Measurements from ENCODE around the gene TOP3B. TPM values are rescaled to one million over a fixed set of nuclear protein-coding genes. Genes with fewer than 3 reads are reported as not detected.
A peak's percentile ranks its signal among the peaks of the same experiment; 100 is the strongest.

The TOP3B gene
- polyA plus RNA-seq, 1 donor from 2014 or later = 33.7 TPM

- Histone ChIP-seq H4K20me1 (ENCODE audit: insufficient read depth) (no peaks in the 10 kb centered on the region), H3K4me3 (ENCODE audit: low read length) (no peak overlapping the region), H3K9me3 (ENCODE audit: low read length) (no peaks in the 10 kb centered on the region), H3K79me2 (replicated peaks; ENCODE audit: insufficient read depth, low read length) (no peaks in the 10 kb centered on the region), H2AFZ (ENCODE audit: low read depth, low read length) (no peak overlapping the region), H3K9me2 (ENCODE audit: insufficient read depth, low read length) (no peaks in the 10 kb centered on the region), H3K4me2 (ENCODE audit: low read length) (no peak overlapping the region), H3K9ac (ENCODE audit: low read length) (no peak overlapping the region), H3K27me3 (ENCODE audit: insufficient read depth, low read depth, low read length) (no peaks in the 10 kb centered on the region), H3K36me3 (ENCODE audit: insufficient read depth, low read length) (no peaks in the 10 kb centered on the region), H3F3A (ENCODE audit: insufficient read depth, low read length, poor library complexity, severe bottlenecking) (no peaks in the 10 kb centered on the region), H3K27ac (ENCODE audit: low read length) (no peak overlapping the region)
- TF ChIP-seq TAF1 (IDR thresholded peaks at IDR 0.05; ENCODE audit: low read depth) (no peak), SMC3 (conservative IDR thresholded peaks at IDR 0.05; ENCODE audit: poor library complexity) (peak; percentile 49), CTCF (IDR thresholded peaks at IDR 0.05; ENCODE audit: poor library complexity, severe bottlenecking) (peak; percentile 64), RAD21 (conservative IDR thresholded peaks at IDR 0.05) (peak; percentile 56)
Observed at GRCh38 chr22:21947040-21948014, 35.3 kb downstream of the TOP3B start.

GRCh38 chr22:21946262-21946925 is 36.2 kb downstream of the TOP3B start:
- Histone ChIP-seq H3K9ac (ENCODE audit: low read length) (no peak overlapping the region), H3K4me3 (ENCODE audit: low read length) (no peak overlapping the region), H3K27me3 (ENCODE audit: insufficient read depth, low read depth, low read length) (no peaks in the 10 kb centered on the region), H3K27ac (ENCODE audit: low read length) (no peak overlapping the region), H3K9me2 (ENCODE audit: insufficient read depth, low read length) (no peaks in the 10 kb centered on the region), H3K9me3 (ENCODE audit: low read length) (no peaks in the 10 kb centered on the region), H3F3A (ENCODE audit: insufficient read depth, low read length, poor library complexity, severe bottlenecking) (no peaks in the 10 kb centered on the region), H3K79me2 (replicated peaks; ENCODE audit: insufficient read depth, low read length) (no peaks in the 10 kb centered on the region), H3K4me2 (ENCODE audit: low read length) (no peak overlapping the region), H3K36me3 (ENCODE audit: insufficient read depth, low read length) (no peaks in the 10 kb centered on the region), H4K20me1 (ENCODE audit: insufficient read depth) (no peaks in the 10 kb centered on the region), H2AFZ (ENCODE audit: low read depth, low read length) (no peak overlapping the region)
- TF ChIP-seq EZH2 (IDR thresholded peaks at IDR 0.05; ENCODE audit: borderline replicate concordance, insufficient read depth, low read length, poor library complexity, severe bottlenecking) (no peak), EP300 (conservative IDR thresholded peaks at IDR 0.05; ENCODE audit: poor library complexity, severe bottlenecking) (no peak), TAF1 (IDR thresholded peaks at IDR 0.05; ENCODE audit: low read depth) (no peak), REST (IDR thresholded peaks at IDR 0.05; ENCODE audit: borderline replicate concordance) (no peak), CTCF (IDR thresholded peaks at IDR 0.05; ENCODE audit: poor library complexity, severe bottlenecking) (no peak), RAD21 (conservative IDR thresholded peaks at IDR 0.05) (no peak), POLR2AphosphoS5 (IDR thresholded peaks at IDR 0.05) (no peak), MXI1 (conservative IDR thresholded peaks at IDR 0.05; ENCODE audit: poor library complexity, severe bottlenecking) (no peak), SMC3 (conservative IDR thresholded peaks at IDR 0.05; ENCODE audit: poor library complexity) (no peak)

Data from neural cell (in vitro differentiated cells).